Upper lobe of left lung (tissue), 6 donors: Measurements from ENCODE around the gene SNX24. TPM values are rescaled to one million over a fixed set of nuclear protein-coding genes. Genes with fewer than 3 reads are reported as not detected.

Source experiments
- ATAC-seq, 2 donors: fragments of 200-7000 bp; cut with Tn5 transposase; one replicate each; pipeline ENCODE4 v1.9.1; 2022; ENCODE audit warnings: mild to moderate bottlenecking in 2 of 2, moderate library complexity in 2 of 2; ENCODE audit not compliant: low FRiP score in 2 of 2
- DNase-seq, 2 donors: peaks; one replicate each; pipeline ENCODE4 v3.0.0-alpha.2; 2019 to 2020
- H3K27ac ChIP-seq, 4 donors: fragments of 200-600 bp; sonication (generic); one replicate each; pipeline ENCODE4 v1.5.1; 2016 to 2019
- H3K27me3 ChIP-seq, 4 donors: fragments of 200-600 bp; sonication (generic); one replicate each; pipeline ENCODE4 v1.5.1; 2017 to 2019
- H3K36me3 ChIP-seq, 4 donors: fragments of 200-600 bp; sonication (generic); one replicate each; pipeline ENCODE4 v1.5.1; 2016 to 2019
- H3K4me1 ChIP-seq, 4 donors: fragments of 200-600 bp; sonication (generic); one replicate each; pipeline ENCODE4 v1.5.1; 2018 to 2019
- H3K4me3 ChIP-seq, 4 donors: fragments of 200-600 bp; sonication (generic); one replicate each; pipeline ENCODE4 v1.5.1; 2017 to 2019; ENCODE audit warnings: mild to moderate bottlenecking in 2 of 4, moderate library complexity in 1 of 4
- H3K9me3 ChIP-seq, 4 donors: fragments of 200-600 bp; sonication (generic); one replicate each; pipeline ENCODE4 v1.5.1; 2018 to 2019
- CTCF ChIP-seq, 6 experiments: fragments of 450-650 bp in 4 of 6; fragments of 200-600 bp in 2 of 6; sonication (generic) in 2 of 6; IDR thresholded peaks; one replicate each; pipeline ENCODE4 v1.5.1; 2016 to 2019; ENCODE audit warnings: antibody characterized with exemption in 6 of 6
- EP300 ChIP-seq, 4 donors: sonication (generic); formaldehyde crosslinking; IDR thresholded peaks; one replicate each; pipeline ENCODE4 v1.5.1; 2017; ENCODE audit warnings: antibody characterized with exemption in 4 of 4, control low read depth in 2 of 4
- POLR2A ChIP-seq, 4 donors: fragments of 450-650 bp; IDR thresholded peaks; one replicate each; pipeline ENCODE4 v1.5.1; 2016 to 2017; ENCODE audit warnings: antibody characterized with exemption in 4 of 4, mild to moderate bottlenecking in 2 of 4
- POLR2AphosphoS5 ChIP-seq, 2 donors: sonication (generic); formaldehyde crosslinking; IDR thresholded peaks; one replicate each; pipeline ENCODE4 v1.5.1; 2017; ENCODE audit warnings: antibody characterized with exemption in 2 of 2
- WGBS, 2 donors: methylation state at CpG; one replicate each; pipeline ENCODE4 v1.1.5; 2017 to 2018; 5-methylcytosine and 5-hydroxymethylcytosine counted together
- total RNA-seq, 6 donors: library from RNA; depleted of rRNA in 4 of 6; stranded (reverse); fragments of >200 nt in 4 of 6; gene quantifications; one replicate each; pipeline versions ENCODE4 v1.1.0 to v1.2.1, GENCODE V29; 2016 to 2021
- donor health status: DM: no; HTN: no; CAD: no; lungs with moderate emphysema.
- donor health status: DM: no; HTN: yes; CAD: no; lungs with severe emphysema.

Gene SNX24
- total RNA-seq, 6 donors from 2014 or later, result 24.2 to 61.8 (median 35.6) TPM

GRCh38 chr5:123035918-123036390 lies 190.5 kb downstream of the SNX24 start:
- peak; percentile 69 to 88 for DNase-seq
- WGBS, 2 donors, result 0% methylated on average over 22 of the region's 40 CpGs; no CpG with 5 or more reads in 1 of the 2 donors
- Histone ChIP-seq H3K9me3 (no peaks in the 10 kb centered on the region), H3K27ac (peak overlapping the region; percentile 84 to 96 (median 92)), H3K36me3 (no peaks in the 10 kb centered on the region), H3K4me3 (peak overlapping the region; percentile 66 to 95 (median 82)), H3K27me3 (peaks cover 0 to 9% (median 0%) of the 10 kb centered on the region in 4 donors), H3K4me1 (peaks cover 0 to 20% (median 2%) of the 10 kb centered on the region in 4 donors)
- TF ChIP-seq CTCF (IDR thresholded peaks at IDR 0.05) (no peak), POLR2AphosphoS5 (IDR thresholded peaks at IDR 0.05) (no peak), POLR2A (IDR thresholded peaks at IDR 0.05) (no peak), EP300 (IDR thresholded peaks at IDR 0.05) (no peak)
- peak; percentile 78 to 83 for ATAC-seq

GRCh38 chr5:123036391-123037103 lies 191.1 kb downstream of the SNX24 start, which contains the start of gene PPIC:
TSS of gene PPIC (minus strand) at chr5:123036725. CDS start at chr5:123036625, 100 bp downstream.
- no peaks in the 10 kb centered on the region for H3K9me3 ChIP-seq
- WGBS, 2 donors, result 5% methylated on average over 20 of the region's 84 CpGs; no CpG with 5 or more reads in 1 of the 2 donors
- ATAC-seq (peak; percentile 92 to 96), DNase-seq (peak; percentile 87 to 97)
- H3K27me3 ChIP-seq, result peaks cover 0 to 9% (median 0%) of the 10 kb centered on the region in 4 donors
- peak within 1 kb of the TSS; percentile 66 to 95 (median 82) for H3K4me3 ChIP-seq
- peak within 1 kb of the TSS; percentile 84 to 96 (median 92) for H3K27ac ChIP-seq
- H3K36me3 ChIP-seq, result no peaks in the 10 kb centered on the region
- TF ChIP-seq POLR2A (IDR thresholded peaks at IDR 0.05) (peak in 2 of 4 donors; percentile 63 to 76), EP300 (IDR thresholded peaks at IDR 0.05) (no peak), CTCF (IDR thresholded peaks at IDR 0.05) (no peak), POLR2AphosphoS5 (IDR thresholded peaks at IDR 0.05) (peak in 1 of 2 donors; percentile 68)
- H3K4me1 ChIP-seq, result peaks cover 0 to 20% (median 2%) of the 10 kb centered on the region in 4 donors

- DNase-seq, result no peak
- ATAC-seq, result no peak
- Histone ChIP-seq H3K27me3 (peaks cover 0 to 9% (median 0%) of the 10 kb centered on the region in 4 donors), H3K4me1 (peaks cover 0 to 20% (median 2%) of the 10 kb centered on the region in 4 donors), H3K36me3 (no peaks in the 10 kb centered on the region), H3K4me3 (peak overlapping the region; percentile 66 to 95 (median 82)), H3K27ac (peak overlapping the region; percentile 84 to 96 (median 92)), H3K9me3 (no peaks in the 10 kb centered on the region)
- no peak for TF ChIP-seq CTCF (IDR thresholded peaks at IDR 0.05)
- TF ChIP-seq POLR2A (IDR thresholded peaks at IDR 0.05), result no peak
- TF ChIP-seq POLR2AphosphoS5 (IDR thresholded peaks at IDR 0.05), result no peak
- TF ChIP-seq EP300 (IDR thresholded peaks at IDR 0.05), result no peak
- 3 to 8% methylated on average over 5 to 11 of the region's 11 CpGs for WGBS, 2 donors
These were observed 191.6 kb downstream of the SNX24 start for GRCh38 chr5:123037104-123037418.

GRCh38 chr5:123039673-123040072 lies 194.3 kb downstream of the SNX24 start:
- Histone ChIP-seq H3K27ac (no peak overlapping the region), H3K4me3 (no peak overlapping the region), H3K27me3 (peaks cover 0 to 9% (median 0%) of the 10 kb centered on the region in 4 donors), H3K36me3 (no peaks in the 10 kb centered on the region), H3K9me3 (no peaks in the 10 kb centered on the region), H3K4me1 (peaks cover 0 to 19% (median 2%) of the 10 kb centered on the region in 4 donors)
- ATAC-seq (no peak), DNase-seq (no peak)
- TF ChIP-seq POLR2A (IDR thresholded peaks at IDR 0.05), result no peak
- no peak for TF ChIP-seq CTCF (IDR thresholded peaks at IDR 0.05)
- TF ChIP-seq EP300 (IDR thresholded peaks at IDR 0.05), result no peak
- TF ChIP-seq POLR2AphosphoS5 (IDR thresholded peaks at IDR 0.05), result no peak
